ENCODE data around the gene C20orf96.

Gene C20orf96

GRCh38 chr20:300345-300990, 9.9 kb upstream of the C20orf96 start:
- Histone ChIP-seq H4K91ac (ENCODE audit: low read depth, low read length, poor library complexity) (no peak overlapping the region), H2BK5ac (ENCODE audit: low read length) (no peak overlapping the region), H3K4me1 (ENCODE audit: control insufficient read depth in 2 of 2, insufficient read depth in 1 of 2, low read depth in 1 of 2, low read length in 2 of 2) (peaks cover 20 to 27% of the 10 kb centered on the region in 2 donors), H2AFZ (ENCODE audit: low read length) (no peak overlapping the region), H2BK12ac (ENCODE audit: low read length) (no peak overlapping the region), H3K4me3 (ENCODE audit: low read length in 2 of 2) (peak overlapping the region in 1 of 2 donors; percentile 65), H3K18ac (ENCODE audit: low read length) (peak overlapping the region; percentile 17), H3K36me3 (replicated peaks in 1 of 2; ENCODE audit: control insufficient read depth in 2 of 2, insufficient read depth in 2 of 2, low read length in 2 of 2) (peaks cover 3 to 24% of the 10 kb centered on the region in 2 donors), H3K14ac (ENCODE audit: low read length) (no peak overlapping the region), H3K4ac (ENCODE audit: low read length) (no peak overlapping the region), H2BK15ac (ENCODE audit: low read length) (no peak overlapping the region), H3K4me2 (ENCODE audit: insufficient read depth, low read length, poor library complexity, severe bottlenecking) (no peak overlapping the region), H3K9me3 (replicated peaks in 1 of 2; ENCODE audit: control insufficient read depth in 2 of 2, insufficient read depth in 1 of 2, low read depth in 1 of 2, low read length in 2 of 2) (peaks cover 0 to 12% of the 10 kb centered on the region in 2 donors), H2AK5ac (ENCODE audit: low read depth, low read length) (no peak overlapping the region), H3K27me3 (ENCODE audit: control insufficient read depth in 3 of 3, insufficient read depth in 3 of 3, low read depth in 1 of 3, low read length in 3 of 3) (no peaks in the 10 kb centered on the region), H3K23ac (ENCODE audit: low read depth, low read length, poor library complexity) (no peak overlapping the region), H3K79me1 (ENCODE audit: low read depth, low read length) (no peaks in the 10 kb centered on the region), H3K9ac (ENCODE audit: low read depth, low read length, poor library complexity) (no peak overlapping the region), H4K8ac (ENCODE audit: low read depth, low read length) (no peak overlapping the region), H3K27ac (replicated peaks; ENCODE audit: low read length) (peak overlapping the region; percentile 72), H2BK120ac (ENCODE audit: low read depth, low read length) (no peak overlapping the region)
- no CpG with 5 or more reads among the region's 10 CpGs for WGBS, 2 donors (ENCODE audit: extremely low coverage in 2 of 2, insufficient read length in 2 of 2, insufficient replicate concordance in 1 of 2)
- DNase-seq (ENCODE audit: low spot score), result no peak

DNA sequence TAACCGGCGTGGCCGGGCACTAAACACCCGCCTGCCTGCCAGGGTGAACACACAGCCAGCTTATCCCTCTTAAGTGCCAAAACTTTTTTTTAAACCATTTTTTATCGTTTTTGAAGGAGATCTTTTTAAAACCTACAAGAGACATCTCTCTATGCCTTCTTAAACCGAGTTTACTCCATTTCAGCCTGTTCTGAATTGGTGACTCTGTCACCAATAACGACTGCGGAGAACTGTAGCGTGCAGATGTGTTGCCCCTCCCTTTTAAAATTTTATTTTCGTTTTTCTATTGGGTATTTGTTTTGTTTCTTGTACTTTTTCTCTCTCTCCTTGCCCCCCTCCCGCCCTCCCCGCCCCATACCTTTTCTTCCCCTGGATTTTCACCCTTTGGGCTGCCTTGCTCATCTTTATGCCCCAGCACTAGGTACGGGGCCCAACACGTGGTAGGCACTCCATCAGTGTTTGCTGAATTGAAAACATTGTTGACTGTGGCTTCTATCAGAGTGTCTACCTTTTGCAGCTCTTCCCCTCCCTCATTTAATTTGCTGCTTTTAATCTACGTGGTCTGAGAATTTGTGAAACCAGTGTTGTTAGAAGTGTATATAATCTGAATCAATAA, 8.3 kb upstream of the C20orf96 start:
- peak overlapping the region; percentile 99 for H3K9ac ChIP-seq (ENCODE audit: low read depth, low read length, poor library complexity)
- H3K27ac ChIP-seq (replicated peaks; ENCODE audit: low read length), result no peak overlapping the region
- peaks cover 0 to 12% of the 10 kb centered on the region in 2 donors for H3K9me3 ChIP-seq (replicated peaks in 1 of 2; ENCODE audit: control insufficient read depth in 2 of 2, insufficient read depth in 1 of 2, low read depth in 1 of 2, low read length in 2 of 2)
- H2AK5ac ChIP-seq (ENCODE audit: low read depth, low read length), result peak overlapping the region; percentile 40
- H2BK15ac ChIP-seq (ENCODE audit: low read length), result no peak overlapping the region
- H2AFZ ChIP-seq (ENCODE audit: low read length), result no peak overlapping the region
- no peak for DNase-seq (ENCODE audit: low spot score)
- no peaks in the 10 kb centered on the region for H3K79me1 ChIP-seq (ENCODE audit: low read depth, low read length)
- H3K27me3 ChIP-seq (ENCODE audit: control insufficient read depth in 3 of 3, insufficient read depth in 3 of 3, low read depth in 1 of 3, low read length in 3 of 3), result no peaks in the 10 kb centered on the region
- no peak overlapping the region for H3K4ac ChIP-seq (ENCODE audit: low read length)
- H4K8ac ChIP-seq (ENCODE audit: low read depth, low read length), result no peak overlapping the region
- no peak overlapping the region for H2BK120ac ChIP-seq (ENCODE audit: low read depth, low read length)
- no peak overlapping the region for H3K18ac ChIP-seq (ENCODE audit: low read length)
- peaks cover 20 to 27% of the 10 kb centered on the region in 2 donors for H3K4me1 ChIP-seq (ENCODE audit: control insufficient read depth in 2 of 2, insufficient read depth in 1 of 2, low read depth in 1 of 2, low read length in 2 of 2)
- no peak overlapping the region for H2BK12ac ChIP-seq (ENCODE audit: low read length)
- no peak overlapping the region for H3K14ac ChIP-seq (ENCODE audit: low read length)
- peaks cover 3 to 24% of the 10 kb centered on the region in 2 donors for H3K36me3 ChIP-seq (replicated peaks in 1 of 2; ENCODE audit: control insufficient read depth in 2 of 2, insufficient read depth in 2 of 2, low read length in 2 of 2)
- H2BK5ac ChIP-seq (ENCODE audit: low read length), result no peak overlapping the region
- peak overlapping the region; percentile 65 to 92 for H3K4me3 ChIP-seq (ENCODE audit: low read length in 2 of 2)
- H4K91ac ChIP-seq (ENCODE audit: low read depth, low read length, poor library complexity), result no peak overlapping the region
- peak overlapping the region; percentile 94 for H3K23ac ChIP-seq (ENCODE audit: low read depth, low read length, poor library complexity)
- no CpG with 5 or more reads among the region's 15 CpGs for WGBS, 2 donors (ENCODE audit: extremely low coverage in 2 of 2, insufficient read length in 2 of 2, insufficient replicate concordance in 1 of 2)
- peak overlapping the region; percentile 71 for H3K4me2 ChIP-seq (ENCODE audit: insufficient read depth, low read length, poor library complexity, severe bottlenecking)

- peak overlapping the region; percentile 0 for H3K4ac ChIP-seq (ENCODE audit: low read length)
- H3K4me1 ChIP-seq (ENCODE audit: control insufficient read depth in 2 of 2, insufficient read depth in 1 of 2, low read depth in 1 of 2, low read length in 2 of 2), result peaks cover 20 to 27% of the 10 kb centered on the region in 2 donors
- H3K9ac ChIP-seq (ENCODE audit: low read depth, low read length, poor library complexity), result peak overlapping the region; percentile 99
- no peak overlapping the region for H4K8ac ChIP-seq (ENCODE audit: low read depth, low read length)
- H3K18ac ChIP-seq (ENCODE audit: low read length), result peak overlapping the region; percentile 97
- peak overlapping the region; percentile 40 for H2AK5ac ChIP-seq (ENCODE audit: low read depth, low read length)
- peak overlapping the region; percentile 71 for H3K4me2 ChIP-seq (ENCODE audit: insufficient read depth, low read length, poor library complexity, severe bottlenecking)
- H2BK15ac ChIP-seq (ENCODE audit: low read length), result peak overlapping the region; percentile 70
- H3K9me3 ChIP-seq (replicated peaks in 1 of 2; ENCODE audit: control insufficient read depth in 2 of 2, insufficient read depth in 1 of 2, low read depth in 1 of 2, low read length in 2 of 2), result peaks cover 0 to 12% of the 10 kb centered on the region in 2 donors
- H3K14ac ChIP-seq (ENCODE audit: low read length), result no peak overlapping the region
- DNase-seq (ENCODE audit: low spot score), result no peak
- peaks cover 3 to 24% of the 10 kb centered on the region in 2 donors for H3K36me3 ChIP-seq (replicated peaks in 1 of 2; ENCODE audit: control insufficient read depth in 2 of 2, insufficient read depth in 2 of 2, low read length in 2 of 2)
- peak overlapping the region; percentile 73 for H2AFZ ChIP-seq (ENCODE audit: low read length)
- peak overlapping the region; percentile 65 to 92 for H3K4me3 ChIP-seq (ENCODE audit: low read length in 2 of 2)
- no peaks in the 10 kb centered on the region for H3K27me3 ChIP-seq (ENCODE audit: control insufficient read depth in 3 of 3, insufficient read depth in 3 of 3, low read depth in 1 of 3, low read length in 3 of 3)
- no CpG with 5 or more reads among the region's 75 CpGs for WGBS, 2 donors (ENCODE audit: extremely low coverage in 2 of 2, insufficient read length in 2 of 2, insufficient replicate concordance in 1 of 2)
- peak overlapping the region; percentile 71 for H2BK5ac ChIP-seq (ENCODE audit: low read length)
- H2BK120ac ChIP-seq (ENCODE audit: low read depth, low read length), result no peak overlapping the region
- H4K91ac ChIP-seq (ENCODE audit: low read depth, low read length, poor library complexity), result no peak overlapping the region
- H3K23ac ChIP-seq (ENCODE audit: low read depth, low read length, poor library complexity), result peak overlapping the region; percentile 94
- H2BK12ac ChIP-seq (ENCODE audit: low read length), result no peak overlapping the region
- peak overlapping the region; percentile 71 for H3K27ac ChIP-seq (replicated peaks; ENCODE audit: low read length)
- H3K79me1 ChIP-seq (ENCODE audit: low read depth, low read length), result no peaks in the 10 kb centered on the region
Observed at GRCh38 chr20:297925-298775, 7.6 kb upstream of the C20orf96 start.

All from neuronal stem cell (in vitro differentiated cells).